K562 (cell line): ENCODE results near the gene TERC. TPM values are rescaled to one million over a fixed set of nuclear protein-coding genes. Genes with fewer than 3 reads are reported as not detected.
A peak's percentile ranks its signal among the peaks of the same experiment; 100 is the strongest.

ENCODE experiments used
- CSDE1 ChIP-seq, 2 experiments: fragments of 450-650 bp; IDR thresholded peaks; 2 replicates each; pipeline ENCODE4 v1.6.1; 2016; ENCODE audit warnings: mild to moderate bottlenecking in 1 of 2
- ERF ChIP-seq: fragments of 450-650 bp; formaldehyde crosslinking; IDR thresholded peaks from 2 replicates; pipeline ENCODE4 v1.4.0; 2020; ENCODE audit warnings: mild to moderate bottlenecking, mixed read lengths
- ESRRB ChIP-seq: fragments of 250-450 bp; sonication (Bioruptor Pico); IDR thresholded peaks from 2 replicates; pipeline ENCODE4 v1.5.0; 2020; ENCODE audit warnings: mild to moderate bottlenecking, moderate library complexity, borderline replicate concordance
- ETV5 ChIP-seq: sonication (generic); formaldehyde crosslinking; IDR thresholded peaks from 2 replicates; pipeline ENCODE4 v1.4.0; 2020; ENCODE audit warnings: low read depth, mild to moderate bottlenecking, missing genetic modification reagents
- ETV6 ChIP-seq, 3 experiments: fragments of 150-350 bp in 1 of 3; sonication (generic) in 1 of 3; formaldehyde crosslinking in 1 of 3; IDR thresholded peaks; 2 replicates each; pipeline versions ENCODE4 v1.6.1 to v1.8.0; 2014 to 2022; ENCODE audit warnings: borderline replicate concordance in 2 of 3, low read depth in 2 of 3, antibody characterized with exemption in 1 of 3, low read length in 1 of 3, mild to moderate bottlenecking in 1 of 3, missing genetic modification reagents in 1 of 3
- FOS ChIP-seq: IDR thresholded peaks from 3 replicates; pipeline ENCODE4 v1.6.1; 2011; ENCODE audit not compliant: insufficient read length; ENCODE audit errors: extremely low read depth
- FOXK1 ChIP-seq: sonication (generic); formaldehyde crosslinking; IDR thresholded peaks from 2 replicates; pipeline ENCODE4 v1.8.0; 2022; ENCODE audit warnings: missing genetic modification reagents, mild to moderate bottlenecking, borderline replicate concordance
- HNRNPH1 ChIP-seq: fragments of 200-400 bp; formaldehyde crosslinking; optimal IDR thresholded peaks from 2 replicates; pipeline ENCODE3; 2017; ENCODE audit warnings: low read depth, mild to moderate bottlenecking, low read length, moderate library complexity
- KHSRP ChIP-seq: fragments of 450-650 bp; IDR thresholded peaks from 2 replicates; pipeline ENCODE4 v1.6.1; 2017
- NCOA4 ChIP-seq: fragments of 450-650 bp; IDR thresholded peaks from 2 replicates; pipeline ENCODE4 v1.6.1; 2018; ENCODE audit warnings: mild to moderate bottlenecking; ENCODE audit not compliant: partially characterized antibody
- SETDB1 ChIP-seq: IDR thresholded peaks from one replicate; pipeline ENCODE4 v1.6.1; 2012; ENCODE audit warnings: low read length, control low read depth, inconsistent platforms
- SRSF1 ChIP-seq: fragments of 200-400 bp; formaldehyde crosslinking; IDR thresholded peaks from 2 replicates; pipeline ENCODE4 v1.6.1; 2017; ENCODE audit warnings: mild to moderate bottlenecking, low read depth, low read length, moderate library complexity
- TBL1XR1 ChIP-seq, 2 experiments: IDR thresholded peaks; 2 replicates each; pipeline ENCODE4 v1.6.1; 2012; ENCODE audit warnings: improper control_type of control experiment in 2 of 2, low read length in 2 of 2, mild to moderate bottlenecking in 1 of 2
- ZNF274 ChIP-seq: IDR thresholded peaks from 2 replicates; pipeline ENCODE4 v1.6.1; 2011; ENCODE audit warnings: low read depth, mild to moderate bottlenecking, low read length, moderate library complexity, borderline replicate concordance
- ZNF766 ChIP-seq: fragments of 200-800 bp; sonication (Bioruptor generic); conservative IDR thresholded peaks from 2 replicates; pipeline ENCODE4 v1.6.1; 2016; ENCODE audit warnings: missing genetic modification characterization, missing compliant biosample characterization
- ZNF77 ChIP-seq: fragments of 250-450 bp; sonication (Bioruptor Pico); IDR thresholded peaks from 2 replicates; pipeline ENCODE4 v1.5.0; 2020
- polyA plus RNA-seq, 8 experiments: library from polyadenylated mRNA; depleted of rRNA in 4 of 8; stranded (reverse) in 5 of 8; unstranded in 3 of 8; fragments of >200 nt; fragmentation: Nextera tagmentation in 2 of 8; fragmentation: Illumina TruSeq in 1 of 8; extraction: Ambion mirVana in 2 of 8; extraction: Trizol in 1 of 8; gene quantifications; 2 replicates each; pipeline versions ENCODE4 v1.2.1 to v1.2.3, GENCODE V29; 2011 to 2014; ENCODE audit warnings: inconsistent platforms in 1 of 8, missing spikeins in 1 of 8
- total RNA-seq, 7 experiments: library from RNA; depleted of rRNA in 6 of 7; stranded (reverse); fragments of >200 nt in 6 of 7; fragmentation: Illumina TruSeq in 2 of 7; extraction: Trizol in 2 of 7; gene quantifications; 2 replicates each; pipeline versions ENCODE4 v1.2.1 to v1.2.3, GENCODE V29; 2011 to 2021; ENCODE audit warnings: low replicate concordance in 1 of 7
- TF ChIP-seq, protein P1 (sequence below), 2 experiments: fragments of 450-650 bp; conservative IDR thresholded peaks; 2 replicates each; pipeline ENCODE4 v1.6.1; 2017; ENCODE audit warnings: mild to moderate bottlenecking in 2 of 2, moderate library complexity in 2 of 2
- TF ChIP-seq, protein P2 (sequence below): sonication (generic); formaldehyde crosslinking; IDR thresholded peaks from 2 replicates; pipeline ENCODE4 v1.8.0; 2022; ENCODE audit warnings: mild to moderate bottlenecking, low read depth, missing genetic modification reagents
- TF ChIP-seq, protein P3 (sequence below): fragments of 450-650 bp; IDR thresholded peaks from 2 replicates; pipeline ENCODE4 v1.6.1; 2016; ENCODE audit warnings: mild to moderate bottlenecking

The TERC gene
- total and polyA plus RNA-seq, 9 of the 15 experiments (the other 6 are each of a cell fraction or from before 2014, with no cell fraction given) = 0.77 to 234 (median 27.9) TPM; not detected in 3

DNA sequence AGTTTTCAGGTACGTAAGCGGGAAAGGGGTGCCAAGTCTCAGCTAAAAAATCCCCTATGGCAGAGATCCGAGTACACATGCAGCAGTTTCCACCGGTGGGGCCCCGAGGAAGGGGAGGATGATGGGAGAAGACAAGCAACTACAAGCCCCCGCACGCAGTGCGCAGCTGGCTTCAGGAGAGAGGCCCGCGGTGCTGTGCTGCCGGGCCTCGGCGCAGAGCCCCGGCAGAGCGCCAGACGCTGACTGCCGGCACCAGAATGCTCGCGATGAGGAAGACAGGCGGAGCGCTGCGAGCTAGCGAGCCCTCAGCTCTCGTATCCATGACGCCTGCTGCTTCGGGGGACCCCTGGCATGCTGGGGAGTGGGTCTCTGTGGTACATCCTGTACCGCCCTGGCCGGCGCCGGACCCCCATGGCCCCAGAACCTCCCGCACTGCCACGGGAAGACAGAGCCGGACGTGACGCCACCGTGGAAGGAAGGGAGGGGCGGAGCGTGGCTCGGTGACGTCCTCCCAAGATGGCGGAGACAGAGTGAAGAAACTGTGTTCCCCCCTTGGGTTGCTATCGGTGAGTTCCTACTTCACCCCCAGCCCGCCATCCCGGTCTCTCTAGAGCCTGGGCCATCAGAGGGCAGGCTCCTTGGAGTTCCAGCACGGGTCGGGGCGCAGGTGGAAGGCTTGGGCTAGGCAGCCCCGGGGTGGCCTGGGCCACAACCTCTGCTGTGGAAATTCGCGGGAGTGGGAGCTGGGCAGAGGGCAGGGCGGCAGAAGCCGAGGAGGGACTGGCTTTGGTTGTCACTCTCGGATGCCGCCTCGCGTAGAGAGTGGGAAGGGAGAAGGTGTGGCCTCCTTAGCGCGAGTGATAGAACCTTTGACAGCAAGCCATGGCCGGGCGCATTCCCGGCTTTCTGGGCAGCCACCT is 8.3 kb upstream of the TERC start, which contains the start of gene MYNN (continued):
- no peak for TF ChIP-seq HNRNPH1
- TF ChIP-seq FOXK1 (CRISPR knock-in tag) = peak; percentile 80; the same call in 1 of the 2 replicates
- TF ChIP-seq ZNF766 = peak; percentile 37; the same call in 1 of the 2 replicates
- no peak for TF ChIP-seq FOS
- TF ChIP-seq, protein P1, sequence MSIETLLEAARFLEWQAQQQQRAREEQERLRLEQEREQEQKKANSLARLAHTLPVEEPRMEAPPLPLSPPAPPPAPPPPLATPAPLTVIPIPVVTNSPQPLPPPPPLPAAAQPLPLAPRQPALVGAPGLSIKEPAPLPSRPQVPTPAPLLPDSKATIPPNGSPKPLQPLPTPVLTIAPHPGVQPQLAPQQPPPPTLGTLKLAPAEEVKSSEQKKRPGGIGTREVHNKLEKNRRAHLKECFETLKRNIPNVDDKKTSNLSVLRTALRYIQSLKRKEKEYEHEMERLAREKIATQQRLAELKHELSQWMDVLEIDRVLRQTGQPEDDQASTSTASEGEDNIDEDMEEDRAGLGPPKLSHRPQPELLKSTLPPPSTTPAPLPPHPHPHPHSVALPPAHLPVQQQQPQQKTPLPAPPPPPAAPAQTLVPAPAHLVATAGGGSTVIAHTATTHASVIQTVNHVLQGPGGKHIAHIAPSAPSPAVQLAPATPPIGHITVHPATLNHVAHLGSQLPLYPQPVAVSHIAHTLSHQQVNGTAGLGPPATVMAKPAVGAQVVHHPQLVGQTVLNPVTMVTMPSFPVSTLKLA (conservative IDR thresholded peaks at IDR 0.05) = peak; percentile 56 to 76; a peak in 3 of 4 replicates
- TF ChIP-seq ZNF274 = no peak
- no peak for TF ChIP-seq KHSRP
- TF ChIP-seq ETV5 (CRISPR knock-in tag) = peak; percentile 82
- TF ChIP-seq, protein P2, sequence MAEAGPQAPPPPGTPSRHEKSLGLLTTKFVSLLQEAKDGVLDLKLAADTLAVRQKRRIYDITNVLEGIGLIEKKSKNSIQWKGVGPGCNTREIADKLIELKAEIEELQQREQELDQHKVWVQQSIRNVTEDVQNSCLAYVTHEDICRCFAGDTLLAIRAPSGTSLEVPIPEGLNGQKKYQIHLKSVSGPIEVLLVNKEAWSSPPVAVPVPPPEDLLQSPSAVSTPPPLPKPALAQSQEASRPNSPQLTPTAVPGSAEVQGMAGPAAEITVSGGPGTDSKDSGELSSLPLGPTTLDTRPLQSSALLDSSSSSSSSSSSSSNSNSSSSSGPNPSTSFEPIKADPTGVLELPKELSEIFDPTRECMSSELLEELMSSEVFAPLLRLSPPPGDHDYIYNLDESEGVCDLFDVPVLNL (CRISPR knock-in tag) = 0 out of 2 replicates have a peak, but pooled peaks have one; percentile 66
- no peak for TF ChIP-seq SETDB1
- no peak for TF ChIP-seq NCOA4
- TF ChIP-seq TBL1XR1 (IDR thresholded peaks at IDR 0.05; ENCODE audit: low read length in 2 of 2) = no peak
- 0 out of 2 replicates have a peak, but pooled peaks have one; percentile 50 for TF ChIP-seq ERF (CRISPR knock-in tag)
- peak in 1 of 2 experiments; percentile 59; a peak in 1 of 4 replicates for TF ChIP-seq CSDE1 (IDR thresholded peaks at IDR 0.05)
- no peak; a peak in 1 of 4 replicates for TF ChIP-seq ETV6 (IDR thresholded peaks at IDR 0.05; ENCODE audit: borderline replicate concordance in 1 of 2, low read depth in 2 of 2, low read length in 1 of 2)
- TF ChIP-seq ETV6 (CRISPR knock-in tag; IDR thresholded peaks at IDR 0.05; ENCODE audit: borderline replicate concordance) = no peak
- no peak for TF ChIP-seq ZNF77 (CRISPR knock-in tag)
- TF ChIP-seq SRSF1 = 0 out of 2 replicates have a peak, but pooled peaks have one; percentile 54
- no peak for TF ChIP-seq ESRRB (CRISPR knock-in tag)
- TF ChIP-seq, protein P3, sequence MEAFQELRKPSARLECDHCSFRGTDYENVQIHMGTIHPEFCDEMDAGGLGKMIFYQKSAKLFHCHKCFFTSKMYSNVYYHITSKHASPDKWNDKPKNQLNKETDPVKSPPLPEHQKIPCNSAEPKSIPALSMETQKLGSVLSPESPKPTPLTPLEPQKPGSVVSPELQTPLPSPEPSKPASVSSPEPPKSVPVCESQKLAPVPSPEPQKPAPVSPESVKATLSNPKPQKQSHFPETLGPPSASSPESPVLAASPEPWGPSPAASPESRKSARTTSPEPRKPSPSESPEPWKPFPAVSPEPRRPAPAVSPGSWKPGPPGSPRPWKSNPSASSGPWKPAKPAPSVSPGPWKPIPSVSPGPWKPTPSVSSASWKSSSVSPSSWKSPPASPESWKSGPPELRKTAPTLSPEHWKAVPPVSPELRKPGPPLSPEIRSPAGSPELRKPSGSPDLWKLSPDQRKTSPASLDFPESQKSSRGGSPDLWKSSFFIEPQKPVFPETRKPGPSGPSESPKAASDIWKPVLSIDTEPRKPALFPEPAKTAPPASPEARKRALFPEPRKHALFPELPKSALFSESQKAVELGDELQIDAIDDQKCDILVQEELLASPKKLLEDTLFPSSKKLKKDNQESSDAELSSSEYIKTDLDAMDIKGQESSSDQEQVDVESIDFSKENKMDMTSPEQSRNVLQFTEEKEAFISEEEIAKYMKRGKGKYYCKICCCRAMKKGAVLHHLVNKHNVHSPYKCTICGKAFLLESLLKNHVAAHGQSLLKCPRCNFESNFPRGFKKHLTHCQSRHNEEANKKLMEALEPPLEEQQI = no peak; the same call in 1 of the 2 replicates
